ENCODE measurements around the gene LINC00632.

LINC00632 gene

GRCh38 chrX:140724309-140724708 is 14.8 kb downstream of the LINC00632 start:
- DNase-seq (ENCODE audit: low read depth) = no peak
- no peak overlapping the region for H3K4me3 ChIP-seq (ENCODE audit: low read depth, low read length)
- TF ChIP-seq CTCF (conservative IDR thresholded peaks at IDR 0.05; ENCODE audit: low read depth, low read length) = no peak

GRCh38 chrX:140724736-140725135 is 15.2 kb downstream of the LINC00632 start:
- no peak for TF ChIP-seq CTCF (conservative IDR thresholded peaks at IDR 0.05; ENCODE audit: low read depth, low read length)
- no peak for DNase-seq (ENCODE audit: low read depth)
- H3K4me3 ChIP-seq (ENCODE audit: low read depth, low read length) = no peak overlapping the region

DNA sequence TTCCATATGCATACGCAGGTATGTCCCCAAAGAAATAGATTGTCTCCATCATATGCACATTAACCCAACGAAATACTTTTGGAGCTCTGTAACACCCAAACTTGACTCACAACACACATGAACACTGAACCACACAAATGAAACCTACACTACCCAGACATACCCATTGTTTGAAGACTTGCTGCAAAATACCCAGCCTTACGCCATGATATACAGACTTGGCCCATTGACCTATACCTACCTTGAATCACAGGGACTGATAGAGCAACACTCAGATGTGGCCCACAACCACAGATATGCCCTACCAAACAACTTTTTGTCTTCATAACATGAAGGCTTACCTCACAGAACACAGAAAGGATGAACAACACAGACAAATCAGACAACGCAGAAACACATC is 15.9 kb downstream of the LINC00632 start:
- no peak overlapping the region for H3K4me3 ChIP-seq (ENCODE audit: low read depth, low read length)
- TF ChIP-seq CTCF (conservative IDR thresholded peaks at IDR 0.05; ENCODE audit: low read depth, low read length) = no peak
- no peak for DNase-seq (ENCODE audit: low read depth)

DNA sequence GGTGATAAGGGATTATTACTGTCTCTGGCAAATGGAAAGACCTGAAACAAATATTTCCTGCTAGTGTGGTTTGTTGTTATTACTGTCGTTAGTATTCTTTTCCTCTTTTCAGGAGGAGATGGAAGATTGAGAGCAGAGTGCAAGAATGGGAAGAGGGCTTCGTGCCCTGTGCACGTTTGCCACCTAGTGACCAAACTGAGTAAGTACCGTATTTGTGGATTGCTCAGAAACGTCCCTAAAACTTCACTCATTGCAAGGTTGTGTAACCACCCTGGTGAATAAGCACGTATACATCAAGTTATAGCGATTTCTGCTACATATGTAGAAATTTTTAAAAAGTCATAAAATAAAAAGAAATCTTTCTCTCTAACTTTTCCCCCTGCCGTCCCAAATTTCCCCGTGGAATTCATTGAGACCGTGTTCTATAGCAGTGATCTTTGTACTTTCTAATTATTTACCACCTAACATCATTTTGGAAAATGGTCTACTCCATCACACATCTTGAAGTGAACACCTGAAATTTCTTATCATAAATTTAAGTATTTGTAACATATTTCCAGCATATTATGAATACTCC is 24.3 kb downstream of the LINC00632 start:
- peak; percentile 79 for TF ChIP-seq CTCF (conservative IDR thresholded peaks at IDR 0.05; ENCODE audit: low read depth, low read length)
- H3K4me3 ChIP-seq (ENCODE audit: low read depth, low read length) = no peak overlapping the region
- peak; percentile 63 for DNase-seq (ENCODE audit: low read depth)

DNA sequence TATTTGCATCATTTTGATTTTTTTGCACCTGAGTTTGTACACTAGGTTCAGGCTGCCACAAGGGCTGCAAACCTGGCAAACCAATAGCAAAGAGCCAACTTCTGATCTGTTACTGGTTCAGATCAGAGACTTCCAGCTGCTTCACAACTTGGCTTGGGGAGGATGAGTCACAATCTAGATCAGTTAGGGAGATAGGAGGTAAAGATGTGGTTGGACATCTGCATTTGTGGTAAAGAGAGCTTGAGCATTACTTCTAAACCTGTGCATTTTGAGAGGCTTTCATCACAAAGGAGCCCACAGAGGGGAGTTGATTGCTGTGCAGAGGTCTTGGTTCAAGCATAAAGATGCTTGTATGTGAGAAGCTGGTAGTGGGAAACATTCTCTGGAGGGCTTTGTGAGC is 34.5 kb downstream of the LINC00632 start:
- no peak for DNase-seq (ENCODE audit: low read depth)
- TF ChIP-seq CTCF (conservative IDR thresholded peaks at IDR 0.05; ENCODE audit: low read depth, low read length) = no peak
- no peak overlapping the region for H3K4me3 ChIP-seq (ENCODE audit: low read depth, low read length)

DNA sequence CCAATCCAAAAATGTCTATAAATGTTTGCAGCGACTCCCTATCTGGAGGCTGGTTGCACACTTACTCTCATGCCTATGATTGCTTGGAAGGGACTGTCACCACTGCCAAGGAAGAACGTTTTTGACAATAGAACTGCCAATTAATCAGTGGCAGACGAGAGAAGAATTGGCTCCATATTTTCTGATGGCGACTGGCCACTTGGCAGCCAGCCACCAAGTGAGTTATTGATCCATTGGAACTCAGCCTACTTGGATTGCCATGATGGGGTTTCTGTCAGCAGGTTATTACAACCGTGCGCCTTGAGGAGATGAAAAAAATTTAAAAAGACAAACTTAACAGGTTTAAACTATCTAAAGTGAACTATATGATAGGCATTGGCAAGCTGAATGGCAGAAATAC is 47.4 kb downstream of the LINC00632 start:
- no peak overlapping the region for H3K4me3 ChIP-seq (ENCODE audit: low read depth, low read length)
- no peak for TF ChIP-seq CTCF (conservative IDR thresholded peaks at IDR 0.05; ENCODE audit: low read depth, low read length)
- no peak for DNase-seq (ENCODE audit: low read depth)

DNA sequence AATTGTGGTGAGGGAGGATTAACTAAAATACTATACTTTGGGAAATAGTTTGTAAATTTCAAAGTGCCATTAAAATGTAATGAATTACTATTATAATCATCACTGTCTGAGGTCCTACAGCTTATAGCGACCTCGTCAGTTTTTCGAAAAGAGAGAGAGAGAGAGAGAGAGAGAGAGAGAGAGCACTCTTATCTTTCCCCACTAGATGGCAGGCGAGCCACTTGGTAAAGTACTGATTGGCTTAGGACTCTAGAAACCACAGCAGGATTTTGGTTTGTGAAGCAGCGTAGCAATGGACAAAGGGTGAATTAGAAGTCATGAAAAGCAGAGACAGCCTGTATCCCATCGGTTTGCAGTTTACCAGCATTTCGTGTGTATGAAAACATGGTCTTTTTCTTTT is 52.5 kb downstream of the LINC00632 start:
- no peak overlapping the region for H3K4me3 ChIP-seq (ENCODE audit: low read depth, low read length)
- peak; percentile 83 for TF ChIP-seq CTCF (conservative IDR thresholded peaks at IDR 0.05; ENCODE audit: low read depth, low read length)
- peak; percentile 81 for DNase-seq (ENCODE audit: low read depth)

All from choroid plexus epithelial cell (primary cell).